Colon (tissue), 2 donors: ENCODE results near the gene PARD3.

Source experiments
- FAIRE-seq: peaks from 2 replicates; lab custom pipeline; 2012; peaks lifted over from hg19 to GRCh38; lab: Jason Lieb, UNC
- donor health status: control.
- donor health status: control.

The PARD3 gene

DNA sequence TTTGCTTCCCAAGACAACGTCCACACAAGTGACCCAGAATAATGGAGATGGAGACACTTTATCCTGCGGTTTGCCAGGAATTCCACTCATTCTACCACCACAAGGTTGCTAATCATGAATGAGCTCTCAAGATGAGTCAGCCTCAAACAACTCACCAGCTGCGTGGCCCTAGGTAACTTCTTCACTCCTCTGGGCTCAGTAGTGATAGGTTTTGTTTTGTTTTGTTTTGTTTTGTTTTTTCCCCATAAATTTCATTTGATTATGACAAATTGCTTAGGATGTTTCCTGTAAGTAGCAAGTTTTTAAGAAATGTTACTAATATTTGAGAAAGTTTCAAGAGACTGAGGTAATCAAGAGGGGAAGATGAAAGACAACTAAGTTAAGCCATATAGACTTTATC lies 286.8 kb downstream of the PARD3 start:
- FAIRE-seq, result no peak

DNA sequence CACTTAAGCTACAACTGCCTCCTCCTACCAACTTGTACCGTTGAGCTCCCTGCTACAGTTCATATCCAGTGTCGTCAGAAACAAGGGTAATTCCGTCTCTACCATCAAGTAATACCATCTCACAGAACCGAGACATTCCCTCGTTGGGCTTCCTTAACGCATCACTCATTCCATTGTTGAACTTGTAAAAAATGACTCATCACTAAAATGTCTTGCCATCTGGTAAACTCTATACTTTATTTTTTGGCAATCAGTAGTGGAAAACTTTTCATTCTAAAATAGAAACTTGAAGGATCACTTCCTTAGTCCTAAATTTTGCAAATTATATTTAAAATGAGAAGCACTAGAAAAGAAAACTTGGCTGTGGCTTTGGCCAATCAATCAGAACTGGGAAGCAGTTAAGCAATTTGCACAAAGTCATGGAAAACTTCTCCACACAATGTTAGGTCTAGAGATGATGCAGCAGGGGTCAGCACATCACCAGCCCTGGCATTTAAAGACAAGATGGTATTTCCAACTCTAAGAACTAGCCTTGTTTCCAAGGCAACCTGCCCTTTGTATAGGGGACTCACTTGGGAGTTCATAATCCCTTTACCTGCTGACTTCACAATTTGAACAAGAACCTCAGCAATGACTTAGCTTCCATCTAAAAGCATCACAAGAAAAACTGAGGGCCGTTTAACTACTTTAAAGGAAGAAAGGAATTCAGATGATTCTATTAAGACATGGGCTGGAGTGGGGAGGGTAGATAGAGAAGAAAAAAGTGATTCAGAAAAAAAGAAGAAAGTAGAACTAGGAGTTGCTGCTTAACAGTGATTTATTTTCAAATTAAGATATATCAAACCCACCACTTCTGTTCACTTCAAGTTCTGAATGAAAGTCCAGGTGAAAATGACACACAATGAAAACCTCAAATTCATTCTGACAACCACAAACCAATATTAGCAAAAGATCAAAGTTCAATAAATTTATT lies 288.1 kb downstream of the PARD3 start:
- FAIRE-seq, result no peak

DNA sequence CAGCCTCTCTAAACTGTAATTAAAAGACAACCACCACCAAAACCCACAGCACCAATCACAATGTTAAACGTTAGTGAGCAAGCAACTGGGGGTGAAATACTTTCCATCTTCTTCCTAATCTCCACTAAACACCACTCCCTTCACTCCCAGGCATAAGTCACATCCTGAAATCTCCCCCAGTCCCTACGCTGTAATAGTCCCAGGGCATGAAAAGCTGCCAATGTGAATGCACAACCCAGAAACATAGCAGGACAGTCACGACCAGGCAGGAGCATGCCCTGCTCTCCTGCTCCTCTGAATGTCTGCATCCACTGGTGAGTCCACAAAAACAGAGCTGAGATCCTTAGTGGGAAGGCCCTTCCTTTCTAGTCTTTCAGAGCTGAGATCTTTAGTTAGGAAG lies 288.9 kb downstream of the PARD3 start:
- FAIRE-seq, result no peak

GRCh38 chr10:34524369-34525091 lies 290.6 kb downstream of the PARD3 start:
- FAIRE-seq, result no peak

DNA sequence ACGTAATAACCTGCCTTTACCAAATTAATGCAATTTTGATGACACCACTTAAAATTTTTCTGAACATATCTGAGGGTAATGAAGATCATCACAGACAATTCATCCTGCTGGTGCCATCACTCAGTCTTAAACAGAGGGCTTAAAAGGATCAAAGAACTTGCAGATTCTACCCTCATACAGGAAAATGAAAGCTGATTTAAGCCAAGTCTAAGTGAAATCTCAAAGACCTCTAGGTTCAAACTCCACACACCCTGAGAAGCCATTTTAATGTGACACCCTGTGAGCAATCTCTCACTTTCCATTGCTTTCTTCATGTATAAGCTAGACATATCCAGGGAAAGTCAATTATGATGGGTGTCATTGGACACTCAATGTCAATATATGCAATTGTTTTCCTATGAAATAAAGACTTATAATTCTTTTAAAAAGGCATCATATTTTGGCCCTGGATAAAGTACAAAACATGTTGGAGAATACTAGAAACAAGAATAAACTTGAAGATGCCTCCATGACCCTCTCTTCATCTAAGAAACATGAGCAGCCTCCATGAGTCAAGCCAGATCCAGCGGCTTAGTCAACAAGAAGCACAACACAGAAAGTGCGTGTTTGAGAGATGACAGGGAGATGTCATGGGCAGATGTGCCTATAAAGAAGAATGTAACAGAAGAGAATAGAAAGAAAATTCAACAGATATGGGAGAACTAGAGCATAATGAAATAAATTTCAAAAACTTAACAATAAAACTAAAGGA lies 291.9 kb downstream of the PARD3 start:
- no peak for FAIRE-seq

- FAIRE-seq, result no peak
Measured at GRCh38 chr10:34522546-34522945, 292.6 kb downstream of the PARD3 start.

DNA sequence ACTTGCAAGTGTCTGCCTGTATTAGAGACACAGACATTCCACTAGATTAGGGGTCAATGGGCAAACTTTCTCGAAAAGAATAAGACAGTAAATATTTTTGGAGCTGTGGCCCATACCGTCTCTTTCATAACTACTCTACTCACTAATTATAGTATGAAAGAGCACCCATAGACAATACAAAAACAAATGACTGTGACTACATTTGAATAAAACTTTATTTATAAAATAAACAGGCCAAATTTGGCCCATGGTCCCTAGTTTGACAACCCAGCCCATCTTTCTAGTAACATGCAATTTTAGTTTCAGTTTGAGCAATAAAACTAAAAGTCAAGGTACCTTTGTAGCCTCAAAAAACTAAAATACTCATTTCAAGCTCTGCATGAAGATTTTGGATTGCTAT lies 294.6 kb downstream of the PARD3 start:
- no peak for FAIRE-seq

DNA sequence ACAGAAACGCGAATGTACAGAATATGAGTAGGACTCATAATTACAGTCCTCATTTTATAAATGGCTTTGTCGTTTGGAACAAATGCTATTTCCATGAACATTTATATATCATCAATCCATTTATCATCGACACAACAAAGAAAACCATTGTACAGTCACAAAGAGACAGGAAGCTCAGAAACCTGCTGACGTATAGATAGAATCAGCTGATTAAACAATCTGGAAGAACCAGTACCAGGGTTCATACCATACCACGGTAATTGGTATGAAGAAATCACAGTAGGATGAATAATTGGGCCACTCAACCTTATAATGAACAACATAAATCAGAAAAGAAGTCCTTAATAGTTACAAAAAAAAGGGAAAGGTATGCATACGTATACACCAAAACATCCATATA lies 295.0 kb downstream of the PARD3 start:
- FAIRE-seq, result no peak

DNA sequence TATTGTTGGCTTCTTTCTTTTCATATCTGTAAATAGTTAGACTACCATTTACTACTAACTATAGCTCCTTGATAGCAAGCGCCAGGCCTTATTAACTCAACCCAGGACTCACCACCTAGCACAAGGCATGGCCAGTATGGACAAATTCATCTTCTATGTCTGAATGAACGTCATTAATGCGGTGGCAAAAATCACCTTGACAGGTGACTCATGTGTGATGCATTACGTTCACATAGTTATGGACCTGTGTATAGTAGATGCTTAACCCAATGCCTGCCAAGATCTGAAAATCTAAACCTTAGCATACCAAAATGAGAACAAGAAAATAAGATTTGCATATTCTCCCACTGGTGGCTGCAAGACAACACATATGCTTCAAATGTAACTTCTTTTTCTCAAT lies 300.8 kb downstream of the PARD3 start:
- FAIRE-seq, result no peak

- FAIRE-seq, result no peak
Measured at GRCh38 chr10:34513636-34514035, 301.5 kb downstream of the PARD3 start.

DNA sequence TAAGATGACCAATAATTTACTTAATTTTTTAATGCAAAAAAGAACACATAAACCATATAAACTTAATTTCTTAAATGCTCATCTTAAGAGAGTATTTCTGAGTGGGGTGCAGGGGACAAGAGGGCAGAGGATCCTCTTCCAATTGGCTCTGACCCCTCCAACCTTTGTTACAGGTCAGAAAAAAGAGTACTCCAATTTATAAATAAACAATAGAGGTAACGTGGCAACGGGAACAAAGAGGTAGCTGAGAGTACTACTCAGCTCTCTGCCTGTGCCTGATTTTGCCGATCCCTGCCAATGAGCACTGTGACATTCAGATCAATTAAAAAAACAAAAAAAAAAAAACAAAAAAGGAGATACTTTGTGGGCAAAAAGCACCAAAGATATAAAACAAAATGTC lies 307.9 kb downstream of the PARD3 start:
- no peak for FAIRE-seq

DNA sequence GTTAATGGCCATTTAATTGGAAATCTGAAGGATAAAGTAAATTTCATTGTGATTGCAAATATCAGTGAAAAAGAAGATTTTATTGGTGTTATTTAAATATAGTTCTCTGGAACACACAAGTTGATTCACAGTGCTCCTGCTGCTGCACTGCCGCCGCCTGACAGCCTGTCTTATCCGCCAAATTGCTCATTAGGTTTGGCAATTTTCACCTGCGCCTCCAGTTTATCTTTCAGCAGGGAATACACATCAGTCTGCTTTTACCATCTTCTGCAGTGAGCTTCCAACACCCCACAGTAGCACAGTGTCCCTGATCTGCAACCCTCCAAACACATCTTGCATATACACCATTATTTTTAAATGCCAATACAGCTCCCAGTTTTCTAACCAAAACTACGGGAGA lies 308.3 kb downstream of the PARD3 start:
- FAIRE-seq, result no peak

- FAIRE-seq, result no peak
Measured at GRCh38 chr10:34505338-34505737, 309.8 kb downstream of the PARD3 start.

DNA sequence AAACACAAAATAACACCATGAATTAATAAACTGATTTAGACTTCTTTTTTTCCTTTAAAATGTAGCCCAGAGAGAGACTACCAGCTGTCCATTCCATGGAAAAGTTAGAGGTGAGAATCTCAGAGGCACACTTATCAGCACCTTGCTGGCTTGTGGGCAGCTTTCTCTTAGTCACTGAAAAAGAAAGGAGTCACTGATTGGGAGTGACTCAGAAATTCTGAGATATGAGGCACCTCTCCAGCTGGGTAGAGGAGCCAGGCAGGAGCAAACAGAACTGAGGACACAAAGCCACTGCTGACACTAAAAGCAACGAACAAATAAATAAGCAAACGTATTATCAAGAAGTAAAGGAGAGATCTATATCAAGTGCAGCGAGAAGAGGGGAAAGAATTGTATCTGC lies 310.6 kb downstream of the PARD3 start:
- FAIRE-seq, result no peak

GRCh38 chr10:34503704-34504103 lies 311.4 kb downstream of the PARD3 start:
- FAIRE-seq, result no peak

DNA sequence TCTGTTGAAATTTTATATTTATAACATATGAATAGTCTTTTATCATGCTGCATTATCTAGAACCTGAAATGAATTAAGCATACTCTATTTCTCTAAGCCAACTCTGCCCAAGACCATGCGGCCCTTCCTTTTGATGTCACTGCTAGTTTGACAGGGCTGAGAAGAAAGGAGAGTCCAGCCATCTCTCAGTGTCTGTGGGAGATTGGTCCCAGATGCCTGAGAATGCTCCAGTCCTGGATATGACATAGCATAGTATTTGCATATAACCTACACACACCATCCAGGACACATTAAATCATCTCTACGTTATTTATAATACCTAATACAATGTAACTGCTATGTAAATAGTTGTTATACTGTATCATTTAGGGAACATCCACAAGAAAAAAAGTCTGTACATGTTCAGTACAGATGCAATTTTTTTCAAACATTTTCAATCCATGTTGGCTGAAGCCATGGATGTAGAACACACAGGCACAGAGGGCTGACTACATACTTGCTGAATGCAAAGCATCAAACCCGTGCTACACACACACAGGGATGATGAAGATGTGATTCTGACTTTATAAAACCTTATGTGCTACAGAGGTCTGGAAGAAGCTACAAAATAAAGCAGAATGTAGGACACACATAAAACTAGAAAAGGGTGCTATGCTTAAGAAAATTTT lies 315.4 kb downstream of the PARD3 start:
- FAIRE-seq, result no peak

- no peak for FAIRE-seq
Measured at GRCh38 chr10:34498821-34499220, 316.3 kb downstream of the PARD3 start.

GRCh38 chr10:34495938-34496337 lies 319.2 kb downstream of the PARD3 start:
- FAIRE-seq, result no peak

DNA sequence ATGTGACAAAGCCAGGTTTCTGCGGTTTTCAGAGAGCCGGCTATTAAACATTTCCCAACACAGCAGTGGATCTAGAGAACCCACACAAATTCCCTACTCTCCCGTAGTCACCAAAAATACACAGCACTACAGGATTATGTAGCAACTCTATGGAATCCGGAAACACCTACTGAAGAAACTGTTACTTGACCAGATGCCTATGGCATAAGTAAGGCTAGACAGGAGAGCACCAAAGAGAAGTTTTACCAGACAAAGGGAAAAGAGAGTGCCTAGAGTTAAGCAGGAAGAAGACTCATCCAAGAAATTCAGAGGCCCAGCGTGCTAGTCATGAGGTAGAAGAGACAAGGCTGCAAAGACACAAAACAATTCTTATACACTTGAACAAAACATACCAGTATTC lies 321.1 kb downstream of the PARD3 start:
- no peak for FAIRE-seq

GRCh38 chr10:34492081-34492480 lies 323.0 kb downstream of the PARD3 start:
- FAIRE-seq, result no peak

- no peak for FAIRE-seq
Measured at GRCh38 chr10:34491678-34492077, 323.4 kb downstream of the PARD3 start.
